Stimulated activated naive B cell treated with anti-CD40 and anti-IgM and Interleukin-4, amounts not matched to agents 10 μg/mL and 1 μg/mL and 100 μg/mL, for 72 hours (primary cell): ENCODE data around the gene ASXL1.
A peak's percentile ranks its signal among the peaks of the same experiment; 100 is the strongest.

ENCODE experiments used
- ATAC-seq, 2 donors: fragments of 150-1000 bp; cut with Tn5 transposase; replicated peaks; 2 replicates each; pipeline ENCODE4 v1.10.0; 2021; ENCODE audit warnings: moderate library complexity in 1 of 2
- DNase-seq: peaks from one replicate; pipeline ENCODE4 v3.0.0; 2021
- H3K27ac Mint-ChIP-seq: one replicate; pipeline ENCODE4 v1.8.0; 2022; ENCODE audit warnings: mild to moderate bottlenecking, mixed read lengths
- H3K27me3 Mint-ChIP-seq, 2 donors: one replicate each; pipeline ENCODE4 v1.8.0; 2022; ENCODE audit warnings: mixed read lengths in 2 of 2
- H3K36me3 Mint-ChIP-seq, 2 donors: one replicate each; pipeline ENCODE4 v1.8.0; 2022; ENCODE audit warnings: mixed read lengths in 2 of 2, mild to moderate bottlenecking in 1 of 2
- H3K4me1 Mint-ChIP-seq, 2 donors: one replicate each; pipeline ENCODE4 v1.8.0; 2022; ENCODE audit warnings: mixed read lengths in 2 of 2, mild to moderate bottlenecking in 1 of 2
- H3K4me3 Mint-ChIP-seq, 2 donors: one replicate each; pipeline ENCODE4 v1.8.0; 2022; ENCODE audit warnings: mild to moderate bottlenecking in 2 of 2, mixed read lengths in 2 of 2, moderate library complexity in 1 of 2
- H3K9me3 Mint-ChIP-seq, 2 donors: one replicate each; pipeline ENCODE4 v1.8.0; 2022; ENCODE audit warnings: mixed read lengths in 2 of 2, mild to moderate bottlenecking in 1 of 2

ASXL1 gene

DNA sequence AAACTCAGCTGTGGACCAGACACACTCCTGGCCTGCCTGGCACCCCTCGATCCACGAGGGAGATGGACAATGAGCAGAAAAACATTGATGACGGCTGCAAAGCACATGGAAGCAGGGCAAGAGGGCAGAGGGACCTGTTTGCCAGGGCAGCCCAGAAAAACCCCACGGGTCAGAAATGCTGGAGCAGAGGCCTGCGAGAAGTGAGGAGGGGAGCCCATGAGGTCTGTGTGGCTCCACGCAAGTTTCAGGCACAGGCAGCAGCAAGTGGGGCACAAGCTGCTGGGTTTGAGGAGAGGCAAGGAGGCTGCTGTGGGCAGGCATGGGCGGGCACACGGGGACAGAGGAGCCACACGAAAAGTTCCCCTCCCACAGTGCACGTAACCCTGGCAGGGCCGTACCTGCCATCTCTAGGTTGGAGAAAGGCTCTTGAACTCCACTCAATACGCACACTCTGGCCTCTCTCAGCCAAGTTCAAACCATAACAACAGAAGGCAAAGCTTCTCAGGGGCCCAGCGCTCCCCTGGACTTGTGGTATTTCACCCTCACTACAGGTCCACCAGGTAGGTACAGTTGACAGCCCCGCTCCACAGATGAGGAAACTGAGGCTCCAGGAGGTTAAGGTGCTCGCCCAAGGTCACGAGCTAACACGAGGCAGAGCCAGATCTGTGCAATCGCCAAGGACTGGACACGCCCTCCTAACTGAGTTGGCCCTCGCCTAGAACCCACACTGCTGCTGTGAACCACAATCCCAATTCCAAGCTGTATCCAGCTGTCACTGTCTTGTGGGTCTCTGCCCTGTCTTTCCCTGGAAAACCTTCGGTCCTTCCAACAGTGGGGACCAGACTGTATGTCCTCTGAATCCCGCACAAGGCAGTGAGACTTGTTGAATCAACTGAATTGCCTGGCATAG, 118.8 kb downstream of the ASXL1 start:
- Mint-ChIP-seq H3K27me3 (peaks cover 0 to 16% of the 10 kb centered on the region in 2 donors), H3K27ac (no peak overlapping the region), H3K4me1 (peaks cover 13 to 22% of the 10 kb centered on the region in 2 donors), H3K36me3 (peaks cover 1 to 4% of the 10 kb centered on the region in 2 donors), H3K9me3 (no peaks in the 10 kb centered on the region), H3K4me3 (no peak overlapping the region)
- DNase-seq, result no peak
- ATAC-seq, result no peak

DNA sequence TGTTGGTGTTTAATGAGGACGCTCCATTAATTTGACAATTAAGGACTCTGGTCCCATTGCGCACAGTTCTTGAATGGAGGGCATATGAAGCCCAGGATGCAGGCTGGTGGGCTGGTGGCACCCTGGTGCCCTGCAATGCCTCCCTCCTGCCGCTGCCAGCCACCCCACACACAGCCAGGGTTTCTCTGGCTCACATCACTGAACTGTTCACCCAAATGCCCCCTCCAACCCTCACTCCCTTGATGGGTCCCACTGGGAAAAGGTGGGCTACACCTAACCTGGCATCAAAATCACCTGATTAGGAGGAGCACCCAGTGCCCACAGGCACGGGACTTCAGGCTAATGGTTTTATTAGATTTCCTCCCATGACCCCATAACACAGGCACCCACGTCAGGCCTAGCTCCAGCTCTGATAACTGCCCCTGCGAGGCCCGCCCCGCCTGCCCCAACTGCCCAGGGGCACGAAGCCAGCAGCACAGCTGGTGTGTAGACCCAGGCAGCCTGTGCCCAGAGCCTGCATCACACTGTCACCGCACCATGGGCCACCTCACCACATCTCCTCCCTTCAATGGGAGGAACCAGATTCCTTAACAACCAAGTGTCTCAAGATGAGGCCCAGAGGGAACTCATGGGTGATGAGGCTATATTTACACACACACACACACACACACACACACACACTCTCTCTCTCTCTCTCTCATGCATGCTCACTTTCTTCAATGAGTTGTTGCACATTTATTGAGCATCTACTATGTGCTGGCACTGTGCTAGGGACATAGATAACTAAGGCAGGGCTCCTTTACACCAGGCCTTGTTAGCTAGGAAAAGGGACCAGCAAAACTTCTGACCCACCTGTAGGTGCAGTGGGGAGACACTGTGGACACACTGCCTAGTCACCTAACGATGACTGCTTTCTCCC, 119.7 kb downstream of the ASXL1 start:
- no peak overlapping the region for H3K27ac Mint-ChIP-seq
- peaks cover 1 to 4% of the 10 kb centered on the region in 2 donors for H3K36me3 Mint-ChIP-seq
- H3K27me3 Mint-ChIP-seq, result peaks cover 0 to 16% of the 10 kb centered on the region in 2 donors
- ATAC-seq (no peak), DNase-seq (no peak)
- peaks cover 14 to 22% of the 10 kb centered on the region in 2 donors for H3K4me1 Mint-ChIP-seq
- no peak overlapping the region for H3K4me3 Mint-ChIP-seq
- no peaks in the 10 kb centered on the region for H3K9me3 Mint-ChIP-seq

DNA sequence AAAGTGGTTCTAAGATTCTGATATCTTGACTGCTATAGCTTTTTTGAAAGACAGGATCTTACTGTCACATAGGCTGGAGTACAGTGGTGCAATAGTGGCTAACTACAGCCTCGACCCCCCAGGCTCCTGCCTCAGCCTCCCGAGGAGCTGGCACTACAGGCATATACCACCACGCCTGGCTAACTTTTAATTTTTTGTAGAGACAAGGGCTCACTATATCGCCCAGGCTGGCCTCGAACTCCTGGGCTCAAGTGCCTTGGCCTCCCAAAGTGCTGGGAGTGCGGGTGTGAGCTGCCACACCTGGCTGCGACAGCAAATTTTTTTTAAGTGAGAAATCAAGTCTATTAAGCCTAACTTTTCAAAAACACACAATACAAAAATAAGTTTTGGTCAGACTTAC, 120.4 kb downstream of the ASXL1 start:
- Mint-ChIP-seq H3K36me3 (peaks cover 0 to 2% of the 10 kb centered on the region in 2 donors), H3K27ac (no peak overlapping the region), H3K4me1 (peaks cover 14 to 22% of the 10 kb centered on the region in 2 donors), H3K27me3 (peaks cover 0 to 13% of the 10 kb centered on the region in 2 donors), H3K4me3 (no peak overlapping the region), H3K9me3 (no peaks in the 10 kb centered on the region)
- DNase-seq (no peak), ATAC-seq (no peak)

DNA sequence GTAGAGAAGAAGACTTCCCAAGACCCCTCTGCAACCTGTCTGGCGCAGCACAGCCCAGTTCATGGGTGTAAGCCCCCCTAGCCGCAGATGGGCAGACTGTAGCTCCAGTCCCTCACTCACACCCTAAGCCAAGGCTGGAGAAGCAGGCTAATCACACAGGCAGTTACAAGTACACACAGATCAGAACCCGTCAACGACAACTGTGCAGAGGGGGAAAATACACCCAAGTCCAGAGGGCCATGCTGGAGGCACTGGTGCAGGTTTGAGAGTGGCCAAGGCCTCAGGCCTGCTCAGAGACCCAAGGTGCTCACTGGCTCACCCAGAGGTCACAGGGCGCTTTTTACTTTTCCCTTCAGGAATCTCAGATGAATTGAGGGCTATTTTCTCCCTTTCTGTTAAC, 120.9 kb downstream of the ASXL1 start:
- H3K27ac Mint-ChIP-seq, result no peak overlapping the region
- ATAC-seq, result no peak
- peaks cover 0 to 10% of the 10 kb centered on the region in 2 donors for H3K27me3 Mint-ChIP-seq
- H3K36me3 Mint-ChIP-seq, result no peaks in the 10 kb centered on the region
- no peaks in the 10 kb centered on the region for H3K9me3 Mint-ChIP-seq
- H3K4me1 Mint-ChIP-seq, result peaks cover 14 to 22% of the 10 kb centered on the region in 2 donors
- no peak overlapping the region for H3K4me3 Mint-ChIP-seq
- no peak for DNase-seq

DNA sequence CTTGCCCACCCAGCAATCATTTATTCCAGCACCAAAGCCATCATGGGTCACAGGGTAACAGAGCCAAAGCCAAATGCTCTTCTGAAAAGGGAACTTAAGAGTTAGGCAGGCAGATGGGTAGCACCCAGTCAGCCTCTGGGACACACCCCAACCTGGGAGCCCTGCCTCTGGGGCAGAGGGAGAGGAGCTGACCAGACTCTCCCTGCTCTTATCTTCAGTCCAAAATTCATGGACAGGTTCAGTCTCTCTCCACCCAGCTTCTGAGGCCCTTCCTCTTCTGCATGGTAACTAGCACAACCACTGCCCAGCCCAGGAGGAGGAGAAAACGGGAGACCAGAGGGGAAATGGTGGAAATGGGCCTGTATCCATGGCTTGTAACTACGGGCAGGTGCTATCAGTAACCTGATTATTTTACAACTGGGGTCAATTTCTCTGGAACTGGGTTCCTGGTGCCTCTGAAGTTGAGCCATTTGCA, 121.6 kb downstream of the ASXL1 start:
- no peak overlapping the region for H3K4me3 Mint-ChIP-seq
- H3K27ac Mint-ChIP-seq, result no peak overlapping the region
- H3K4me1 Mint-ChIP-seq, result peaks cover 13 to 21% of the 10 kb centered on the region in 2 donors
- peaks cover 0 to 10% of the 10 kb centered on the region in 2 donors for H3K27me3 Mint-ChIP-seq
- ATAC-seq (no peak), DNase-seq (no peak)
- no peaks in the 10 kb centered on the region for H3K36me3 Mint-ChIP-seq
- H3K9me3 Mint-ChIP-seq, result no peaks in the 10 kb centered on the region

DNA sequence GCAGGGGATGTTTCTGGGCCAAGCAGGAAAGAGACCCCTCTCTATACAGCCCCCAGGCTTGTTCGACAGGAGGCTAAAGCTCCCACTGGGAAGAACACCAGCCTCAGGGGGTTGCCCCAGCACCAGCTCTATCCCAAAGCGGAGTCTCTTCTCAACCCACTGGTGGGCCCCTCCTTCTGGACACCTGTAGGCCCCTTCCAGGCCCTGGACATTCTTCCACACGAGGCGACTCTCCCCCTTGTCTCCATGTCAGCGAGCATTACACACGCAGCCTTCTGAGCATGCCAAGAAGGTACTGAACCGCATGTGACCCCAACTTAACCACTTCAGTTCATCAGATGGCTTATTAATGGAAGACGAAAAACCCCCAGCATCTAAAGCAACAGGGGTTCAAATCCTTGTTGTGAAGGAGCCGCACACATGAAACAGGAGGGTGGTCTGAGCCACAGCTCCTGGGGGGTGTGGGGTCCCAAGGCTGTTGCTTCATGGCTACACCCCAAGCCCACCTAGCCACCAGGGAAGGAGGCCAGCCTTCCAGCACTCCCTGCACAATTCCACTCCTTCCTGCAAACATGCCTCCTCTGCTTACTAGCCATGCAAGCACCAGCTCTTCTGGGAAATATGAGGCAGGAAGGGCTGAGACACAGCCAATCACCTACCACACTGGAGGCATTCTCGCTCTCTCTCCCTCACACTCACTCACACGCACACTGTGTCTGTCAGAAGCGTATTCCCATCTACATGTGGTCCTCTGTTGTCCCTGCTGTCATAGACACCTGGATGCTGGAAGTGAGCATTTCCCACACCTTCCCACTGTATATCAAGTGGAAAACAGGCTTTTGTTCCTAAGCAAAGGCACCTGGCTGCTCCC, 122.5 kb downstream of the ASXL1 start:
- ATAC-seq (no peak), DNase-seq (no peak)
- Mint-ChIP-seq H3K27me3 (peaks cover 0 to 5% of the 10 kb centered on the region in 2 donors), H3K27ac (no peak overlapping the region), H3K36me3 (no peaks in the 10 kb centered on the region), H3K9me3 (no peaks in the 10 kb centered on the region), H3K4me1 (peaks cover 14 to 21% of the 10 kb centered on the region in 2 donors), H3K4me3 (no peak overlapping the region)

DNA sequence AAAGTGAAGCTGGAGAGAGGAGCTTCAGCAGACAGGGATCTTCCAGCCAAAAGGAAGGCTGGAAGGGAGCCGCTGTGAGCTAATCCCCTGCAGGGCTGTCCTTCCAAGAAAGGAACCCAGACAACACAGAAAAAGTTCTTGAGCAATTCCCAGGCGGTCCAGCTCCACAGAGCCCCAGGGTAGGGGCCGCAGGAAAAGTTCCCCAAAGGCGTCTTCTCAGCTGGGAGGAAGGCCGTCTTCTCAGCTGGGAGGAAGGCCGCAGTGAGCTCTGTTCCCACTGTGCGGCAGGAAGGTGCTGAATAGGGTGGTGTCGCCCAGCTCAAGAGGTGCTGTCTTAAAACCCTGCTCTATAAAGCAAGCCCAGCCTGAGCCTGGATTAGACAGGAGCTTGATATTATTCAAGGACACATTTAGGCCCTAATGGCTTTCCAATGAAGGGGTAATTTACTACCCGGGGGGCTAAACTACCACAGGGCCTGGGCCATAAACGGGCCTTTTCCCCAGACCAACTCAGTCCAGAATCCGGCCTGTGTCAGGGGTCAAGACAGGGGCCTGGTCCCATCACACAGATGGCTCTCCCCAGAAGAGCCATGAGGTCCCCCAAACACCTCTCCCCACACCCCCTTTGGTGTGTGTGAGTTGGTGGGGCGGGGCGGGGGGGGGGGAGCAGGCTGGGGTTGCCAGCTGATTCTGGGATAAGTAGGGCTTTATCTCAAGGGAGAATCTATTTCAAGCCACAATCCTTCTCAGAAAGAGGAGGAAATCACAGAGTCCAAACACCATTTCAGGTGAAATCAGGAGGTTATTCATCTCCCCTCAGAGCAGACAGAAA, 123.4 kb downstream of the ASXL1 start:
- Mint-ChIP-seq H3K4me1 (peaks cover 13% of the 10 kb centered on the region in 2 donors), H3K36me3 (no peaks in the 10 kb centered on the region), H3K27me3 (no peaks in the 10 kb centered on the region), H3K4me3 (peak overlapping the region in 1 of 2 donors; percentile 55), H3K27ac (no peak overlapping the region), H3K9me3 (no peaks in the 10 kb centered on the region)
- no peak for DNase-seq
- ATAC-seq, result no peak

DNA sequence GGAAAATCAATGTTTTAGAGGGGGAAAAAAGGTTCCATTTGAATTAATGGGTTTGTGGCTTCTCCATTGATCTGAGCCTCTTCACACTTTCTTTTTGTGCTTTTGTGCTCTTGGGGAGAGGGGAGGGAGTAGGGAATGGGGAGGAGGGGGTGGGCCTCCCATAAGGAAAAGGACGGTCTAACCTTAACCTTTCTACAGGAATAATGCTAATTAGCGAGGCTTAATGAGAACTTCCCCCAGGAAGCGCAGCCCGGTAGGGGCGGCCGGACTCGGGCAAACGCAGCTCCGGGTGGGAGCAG, 124.0 kb downstream of the ASXL1 start:
- no peak for ATAC-seq
- Mint-ChIP-seq H3K27me3 (no peaks in the 10 kb centered on the region), H3K27ac (no peak overlapping the region), H3K36me3 (no peaks in the 10 kb centered on the region), H3K9me3 (no peaks in the 10 kb centered on the region), H3K4me1 (peaks cover 9 to 13% of the 10 kb centered on the region in 2 donors), H3K4me3 (peak overlapping the region; percentile 55 to 87)
- no peak for DNase-seq

DNA sequence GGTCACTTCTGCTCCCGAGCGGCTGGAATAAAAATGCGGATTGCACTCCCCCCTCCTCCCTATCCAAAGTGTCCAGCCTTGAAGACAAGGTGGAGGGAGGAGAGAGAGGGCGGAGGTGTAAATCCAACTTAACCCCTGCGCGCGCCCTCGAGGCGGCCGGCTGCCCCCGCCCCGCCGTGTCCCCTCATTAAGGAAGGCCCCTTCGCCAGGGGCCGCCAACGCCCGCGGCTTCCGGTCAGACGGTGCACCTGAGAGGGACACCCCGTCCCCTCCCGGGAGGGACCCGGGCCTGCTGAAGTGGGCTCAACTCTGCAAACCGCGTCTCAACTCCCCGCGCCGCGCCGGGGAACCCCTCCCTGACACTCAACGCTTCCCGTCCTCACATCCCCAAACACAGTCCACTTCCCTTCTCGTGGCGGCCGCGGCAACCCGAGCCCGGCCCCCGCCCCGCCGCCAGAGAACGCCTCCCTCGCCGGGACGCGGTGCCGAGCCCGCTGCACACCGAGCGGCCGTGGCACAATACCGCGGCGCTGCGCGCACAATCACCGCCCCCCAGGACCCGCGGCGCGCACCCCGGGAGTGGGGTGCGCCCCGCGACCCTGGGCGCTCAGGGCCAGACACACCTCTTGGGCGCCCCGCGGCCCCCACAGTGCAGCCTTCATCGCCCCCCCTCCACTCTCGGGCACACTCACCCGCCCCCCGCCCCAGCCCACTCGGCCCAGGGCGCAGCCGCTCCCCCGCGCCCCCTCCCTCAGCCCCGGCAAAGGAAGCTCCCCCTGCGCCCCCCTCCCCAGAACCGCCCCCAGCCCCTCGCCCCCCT, 124.5 kb downstream of the ASXL1 start:
- peaks cover 11 to 13% of the 10 kb centered on the region in 2 donors for H3K4me1 Mint-ChIP-seq
- peak overlapping the region; percentile 7 for H3K27ac Mint-ChIP-seq
- no peaks in the 10 kb centered on the region for H3K27me3 Mint-ChIP-seq
- ATAC-seq (peak; percentile 51 to 61), DNase-seq (peak; percentile 27)
- H3K36me3 Mint-ChIP-seq, result no peaks in the 10 kb centered on the region
- H3K9me3 Mint-ChIP-seq, result no peaks in the 10 kb centered on the region
- peak overlapping the region; percentile 80 to 87 for H3K4me3 Mint-ChIP-seq

DNA sequence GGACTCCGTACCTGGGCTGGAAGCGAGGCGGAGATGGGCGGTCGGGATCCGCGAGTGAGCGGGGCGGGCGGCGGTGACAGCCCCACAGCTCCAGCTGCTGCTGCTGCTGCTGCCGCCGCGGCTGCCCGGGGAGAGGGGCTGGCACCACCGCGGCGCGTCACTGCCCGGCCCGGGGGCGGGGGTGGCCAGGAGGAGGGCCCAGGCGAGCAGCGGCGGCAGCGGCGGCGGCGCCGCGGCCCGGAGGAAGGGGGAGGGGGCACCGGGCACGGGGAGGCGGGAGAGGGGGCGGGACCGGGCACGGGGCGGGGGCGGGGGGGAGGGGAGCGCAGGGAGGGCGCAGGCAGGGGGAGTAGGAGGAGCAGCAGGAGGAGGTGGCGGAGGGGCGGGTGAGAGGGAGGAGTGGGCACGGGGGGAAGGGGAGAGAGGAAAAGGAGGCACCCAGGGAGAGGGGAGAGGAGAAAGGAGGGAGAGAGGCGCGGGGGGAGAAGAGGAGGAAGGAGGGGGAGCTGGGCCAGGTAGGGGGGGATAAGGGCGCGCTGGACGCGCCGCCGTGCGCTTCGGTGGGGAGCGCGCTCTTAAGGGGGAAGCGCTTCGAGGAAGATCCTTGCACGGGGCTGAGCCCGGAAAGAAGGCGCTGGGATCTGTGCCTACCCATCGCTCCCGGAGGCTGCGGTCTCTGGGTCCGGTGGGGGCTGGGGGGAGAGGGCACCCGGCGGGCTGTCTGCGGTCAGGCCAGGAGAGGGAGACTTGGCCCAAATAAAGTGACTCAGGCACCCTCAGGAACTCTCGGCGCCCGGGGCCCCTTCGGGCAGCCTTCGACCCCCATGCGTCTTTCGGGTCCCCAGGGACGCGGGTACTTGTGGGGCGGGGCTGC, 125.5 kb downstream of the ASXL1 start:
- Mint-ChIP-seq H3K4me3 (peak overlapping the region; percentile 78 to 87), H3K36me3 (peaks cover 1 to 3% of the 10 kb centered on the region in 2 donors), H3K27ac (peak overlapping the region; percentile 75), H3K9me3 (no peaks in the 10 kb centered on the region), H3K4me1 (peaks cover 11 to 13% of the 10 kb centered on the region in 2 donors), H3K27me3 (no peaks in the 10 kb centered on the region)
- ATAC-seq, result peak; percentile 41 to 50
- DNase-seq, result no peak

DNA sequence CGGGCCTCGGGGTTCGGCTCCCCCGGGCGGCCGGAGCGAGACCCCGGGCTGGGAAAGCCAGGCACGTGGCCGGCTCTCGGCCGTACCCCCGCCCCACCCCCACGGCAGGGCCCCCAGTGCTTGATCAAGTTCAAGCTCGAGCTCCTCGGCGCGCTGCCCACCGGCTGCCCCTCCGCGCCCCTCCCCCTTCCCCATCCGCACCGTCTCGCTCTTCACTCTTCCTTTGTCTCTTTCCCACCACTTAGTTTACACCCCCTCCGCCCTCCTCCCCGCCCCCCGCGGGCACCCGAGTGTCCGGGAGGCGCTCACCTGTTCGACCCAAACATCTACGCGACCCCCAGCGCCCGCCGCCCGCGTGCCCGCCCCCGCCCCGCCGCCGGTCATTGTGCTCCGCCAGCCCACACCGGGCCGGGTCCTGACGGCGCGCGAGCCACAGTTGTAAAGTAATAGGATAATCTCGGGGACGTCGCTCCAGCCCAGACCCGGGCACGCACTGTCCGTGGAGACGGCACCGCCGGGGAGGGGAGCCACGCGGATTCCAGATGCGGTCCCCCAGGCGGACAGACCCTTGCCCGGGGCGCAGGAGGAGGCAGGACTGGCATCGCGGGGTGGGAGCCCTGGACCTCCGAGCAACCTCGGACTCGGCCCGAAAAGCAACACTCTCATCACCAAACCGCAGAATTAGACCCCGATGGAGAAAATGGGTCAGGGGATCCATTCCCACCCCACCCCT, 126.3 kb downstream of the ASXL1 start:
- peak; percentile 10 to 25 for ATAC-seq
- Mint-ChIP-seq H3K36me3 (peaks cover 3 to 7% of the 10 kb centered on the region in 2 donors), H3K4me3 (peak overlapping the region; percentile 72 to 87), H3K27me3 (no peaks in the 10 kb centered on the region), H3K27ac (no peak overlapping the region), H3K9me3 (peaks cover 0 to 2% of the 10 kb centered on the region in 2 donors), H3K4me1 (peaks cover 11 to 13% of the 10 kb centered on the region in 2 donors)
- no peak for DNase-seq
